Erythroblast (primary cell): ENCODE results near the gene CYSRT1.

Source experiments
- GATA1 ChIP-seq: IDR thresholded peaks from 2 replicates; pipeline ENCODE4 v1.6.1; 2011; ENCODE audit warnings: low read depth, mild to moderate bottlenecking, control low read depth, low read length, moderate library complexity
- POLR2A ChIP-seq: IDR thresholded peaks from 2 replicates; pipeline ENCODE4 v1.6.1; 2011; ENCODE audit warnings: mild to moderate bottlenecking, low read length

DNA sequence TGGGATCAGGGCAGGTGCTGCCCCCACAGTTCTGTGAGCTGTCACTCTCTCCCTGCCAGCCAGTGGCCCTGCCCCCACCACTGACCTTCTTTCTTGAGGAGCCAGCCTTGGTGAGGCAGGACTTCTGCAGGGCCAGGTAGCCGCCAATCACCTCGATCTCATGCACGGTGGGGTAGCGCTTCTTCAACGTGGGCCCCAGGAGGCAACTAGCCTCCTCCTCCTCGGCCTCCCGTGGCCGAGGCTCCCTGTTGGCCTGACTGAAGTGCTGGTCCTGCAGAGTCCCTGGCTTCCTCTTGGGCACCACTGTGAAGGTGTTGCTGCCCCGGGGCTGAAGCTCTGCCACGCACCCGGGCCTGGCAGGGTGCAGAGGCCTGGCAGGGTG, 26.1 kb upstream of the CYSRT1 start:
- no peak for TF ChIP-seq POLR2A
- TF ChIP-seq GATA1, result no peak
